ENCODE measurements around the gene DRD4. TPM values are rescaled to one million over a fixed set of nuclear protein-coding genes. Genes with fewer than 3 reads are reported as not detected.

Gene DRD4
- total and polyA plus RNA-seq, 2 of the 13 experiments (the other 11 are each of a cell fraction or from before 2014, with no cell fraction given), result 0.09 to 0.13 TPM

DNA sequence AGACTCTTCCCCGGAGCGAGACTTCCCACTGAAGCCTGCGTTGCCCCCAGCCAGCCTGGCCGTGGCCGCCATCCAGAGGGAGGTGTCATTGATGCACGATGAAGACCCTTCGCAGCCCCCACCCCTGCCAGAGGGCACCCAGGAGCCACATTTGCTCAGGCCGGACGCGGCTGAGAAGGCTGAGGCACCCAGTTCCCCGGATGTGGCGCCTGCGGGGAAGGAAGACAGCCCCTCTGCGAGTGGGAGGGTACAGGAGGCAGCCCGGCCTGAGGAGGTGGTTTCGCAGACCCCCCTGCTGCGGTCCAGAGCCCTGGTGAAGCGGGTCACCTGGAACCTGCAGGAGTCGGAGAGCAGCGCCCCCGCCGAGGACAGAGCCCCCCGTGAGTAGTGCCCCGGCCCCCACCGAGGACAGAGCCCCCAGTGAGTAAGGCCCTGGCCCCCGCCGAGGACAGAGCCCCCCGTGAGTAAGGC, 27.7 kb upstream of the DRD4 start:
- H3K36me3 ChIP-seq (replicated peaks in 1 of 2; ENCODE audit: control insufficient read depth in 1 of 2, insufficient read depth in 2 of 2, low read length in 2 of 2), result peaks cover 54 to 88% of the 10 kb centered on the region in 2 experiments; a peak in 4 of 5 replicates
- in situ Hi-C loops (cut with HindIII; ENCODE audit: extremely low pct_ligation_motif_present, low pct_unique_long_range_greater_than_20kb), result no loop called here
- H3K27ac ChIP-seq (ENCODE audit: extremely low read length, insufficient read depth, low read length), result no peak overlapping the region
- H3K4me1 ChIP-seq (ENCODE audit: insufficient read depth, low read length), result no peaks in the 10 kb centered on the region
- intact Hi-C loops (cut with micrococcal nuclease; ENCODE audit: unreplicated experiment), result no loop called here
- POLR2A ChIA-PET, result no interaction called here
- no peaks in the 10 kb centered on the region for H3K27me3 ChIP-seq (ENCODE audit: control insufficient read depth in 1 of 2, insufficient read depth in 2 of 2, low read length in 2 of 2)
- TF ChIP-seq POLR2A (IDR thresholded peaks at IDR 0.05; ENCODE audit: insufficient read depth in 1 of 2, low read depth in 2 of 2, low read length in 2 of 2) (0 out of 4 replicates have a peak, but pooled peaks of 1 of the 2 experiments have one; percentile 20), SIN3A (IDR thresholded peaks at IDR 0.05; ENCODE audit: borderline replicate concordance, low read depth, low read length) (no peak), AGO2 (optimal IDR thresholded peaks at IDR 0.05; ENCODE audit: low read depth, low read length) (peak; percentile 20)
- WGBS (ENCODE audit: low lambda C conversion rate), result 97% methylated on average over 17 of the region's 28 CpGs
- BruUV-seq (replicated peaks), result no TSS peak
- no peak overlapping the region for H3K9ac ChIP-seq (ENCODE audit: insufficient read depth, low read depth, low read length)
- H2AFZ ChIP-seq (ENCODE audit: low read length), result no peak overlapping the region
- FAIRE-seq, result no peak
- no peak for ATAC-seq
- H3K9me3 ChIP-seq (ENCODE audit: low read length), result no peaks in the 10 kb centered on the region
- DNase-seq (ENCODE audit: low spot score), result no peak
- no peak overlapping the region for H3K4me2 ChIP-seq (ENCODE audit: low read depth, low read length)
- H4K20me1 ChIP-seq (ENCODE audit: insufficient read depth, low read length), result peaks cover 3% of the 10 kb centered on the region; the same call in 1 of the 2 replicates
- H3K4me3 ChIP-seq (replicated peaks in 1 of 3; ENCODE audit: insufficient read depth in 1 of 3, low read depth in 2 of 3, low read length in 3 of 3), result no peak overlapping the region
- CTCF ChIA-PET (ENCODE audit: low intra/inter-chr PET ratio, low total read pairs), result no interaction called here
- no peaks in the 10 kb centered on the region for H3K79me2 ChIP-seq (ENCODE audit: insufficient read depth, low read length)

DNA sequence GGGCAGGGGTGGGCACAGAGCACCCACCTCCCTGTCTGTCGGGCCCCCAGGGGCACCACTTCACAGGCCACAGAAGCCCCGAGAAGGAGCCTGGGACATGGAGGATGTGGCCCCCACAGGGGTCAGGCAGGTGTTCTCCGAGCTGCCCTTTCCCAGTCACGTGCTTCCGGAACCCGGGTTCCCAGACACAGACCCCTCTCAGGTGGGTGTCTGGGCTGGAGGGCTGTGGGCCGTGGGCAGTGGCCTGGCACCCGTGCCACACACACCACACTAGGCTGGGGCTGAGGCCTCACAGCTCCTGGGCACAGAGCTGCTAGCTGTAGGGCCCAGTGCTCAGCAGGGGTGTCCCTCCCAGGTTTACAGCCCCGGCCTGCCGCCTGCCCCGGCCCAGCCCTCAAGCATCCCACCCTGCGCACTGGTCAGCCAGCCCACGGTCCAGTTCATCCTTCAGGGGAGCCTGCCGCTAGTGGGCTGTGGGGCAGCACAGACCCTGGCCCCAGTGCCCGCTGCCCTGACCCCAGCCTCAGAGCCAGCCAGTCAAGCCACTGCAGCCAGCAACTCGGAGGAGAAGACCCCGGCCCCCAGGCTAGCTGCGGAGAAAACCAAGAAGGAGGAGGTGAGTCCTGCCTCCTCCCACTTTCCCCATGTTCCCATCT, 26.8 kb upstream of the DRD4 start:
- Histone ChIP-seq H3K36me3 (replicated peaks in 1 of 2; ENCODE audit: control insufficient read depth in 1 of 2, insufficient read depth in 2 of 2, low read length in 2 of 2) (peaks cover 47 to 82% of the 10 kb centered on the region in 2 experiments; a peak in 4 of 5 replicates), H2AFZ (ENCODE audit: low read length) (no peak overlapping the region), H3K4me2 (ENCODE audit: low read depth, low read length) (no peak overlapping the region), H3K79me2 (ENCODE audit: insufficient read depth, low read length) (no peaks in the 10 kb centered on the region), H3K27ac (ENCODE audit: extremely low read length, insufficient read depth, low read length) (no peak overlapping the region), H4K20me1 (ENCODE audit: insufficient read depth, low read length) (peaks cover 3% of the 10 kb centered on the region; the same call in 1 of the 2 replicates), H3K9me3 (ENCODE audit: low read length) (no peaks in the 10 kb centered on the region), H3K27me3 (ENCODE audit: control insufficient read depth in 1 of 2, insufficient read depth in 2 of 2, low read length in 2 of 2) (no peaks in the 10 kb centered on the region), H3K4me3 (replicated peaks in 1 of 3; ENCODE audit: insufficient read depth in 1 of 3, low read depth in 2 of 3, low read length in 3 of 3) (no peak overlapping the region), H3K9ac (ENCODE audit: insufficient read depth, low read depth, low read length) (no peak overlapping the region), H3K4me1 (ENCODE audit: insufficient read depth, low read length) (no peaks in the 10 kb centered on the region)
- intact Hi-C loops (cut with micrococcal nuclease; ENCODE audit: unreplicated experiment), result loop anchor here (10.0 kb wide), 1 partner anchor 55 kb away; no protein-coding TSS in a partner anchor
- TF ChIP-seq AGO2 (optimal IDR thresholded peaks at IDR 0.05; ENCODE audit: low read depth, low read length), result peak; percentile 83
- TF ChIP-seq, protein P1, sequence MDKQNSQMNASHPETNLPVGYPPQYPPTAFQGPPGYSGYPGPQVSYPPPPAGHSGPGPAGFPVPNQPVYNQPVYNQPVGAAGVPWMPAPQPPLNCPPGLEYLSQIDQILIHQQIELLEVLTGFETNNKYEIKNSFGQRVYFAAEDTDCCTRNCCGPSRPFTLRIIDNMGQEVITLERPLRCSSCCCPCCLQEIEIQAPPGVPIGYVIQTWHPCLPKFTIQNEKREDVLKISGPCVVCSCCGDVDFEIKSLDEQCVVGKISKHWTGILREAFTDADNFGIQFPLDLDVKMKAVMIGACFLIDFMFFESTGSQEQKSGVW (CRISPR knock-in tag; IDR thresholded peaks at IDR 0.05; ENCODE audit: borderline replicate concordance), result no peak
- no peak for TF ChIP-seq ZNF333 (CRISPR knock-in tag; IDR thresholded peaks at IDR 0.05; ENCODE audit: borderline replicate concordance)
- POLR2A ChIA-PET, result no interaction called here
- ATAC-seq (no peak), DNase-seq (ENCODE audit: low spot score) (no peak), FAIRE-seq (no peak)
- BruUV-seq (replicated peaks), result no TSS peak
- in situ Hi-C loops (cut with HindIII; ENCODE audit: extremely low pct_ligation_motif_present, low pct_unique_long_range_greater_than_20kb), result no loop called here
- 98% methylated on average over 8 of the region's 18 CpGs for WGBS (ENCODE audit: low lambda C conversion rate)
- CTCF ChIA-PET (ENCODE audit: low intra/inter-chr PET ratio, low total read pairs), result no interaction called here

Measured in HepG2 (cell line).